Measurements from ENCODE around the gene DNAH5. TPM values are rescaled to one million over a fixed set of nuclear protein-coding genes. Genes with fewer than 3 reads are reported as not detected.
A peak's percentile ranks its signal among the peaks of the same experiment; 100 is the strongest.
"Not testable (repeated sequence)": the region's sequence is repeated elsewhere in the genome, so short reads cannot be mapped to it uniquely, and the experiment has no call there.

The DNAH5 gene
- total RNA-seq, 6 experiments from 2014 or later, result 1.1 to 1.9 (median 1.3) TPM

- no peak overlapping the region for H3K4me3 Mint-ChIP-seq
- peaks cover 2% of the 10 kb centered on the region; the same call in 1 of the 2 replicates for H3K27me3 Mint-ChIP-seq (ENCODE audit: insufficient read depth)
- no peaks in the 10 kb centered on the region for H3K36me3 Mint-ChIP-seq (ENCODE audit: low read depth)
- peaks cover 60% of the 10 kb centered on the region for H3K4me1 Mint-ChIP-seq (ENCODE audit: low read depth)
- TF ChIP-seq CTCF (IDR thresholded peaks at IDR 0.05), result no peak
- DNase-seq, result no peak
- no peak overlapping the region for H3K27ac Mint-ChIP-seq
- no peaks in the 10 kb centered on the region for H3K9me3 Mint-ChIP-seq
Measured at GRCh38 chr5:13990896-13991295, 46.4 kb upstream of the DNAH5 start.

- TF ChIP-seq CTCF (IDR thresholded peaks at IDR 0.05), result no peak
- no peak overlapping the region for H3K27ac Mint-ChIP-seq
- peaks cover 62% of the 10 kb centered on the region for H3K4me1 Mint-ChIP-seq (ENCODE audit: low read depth)
- H3K36me3 Mint-ChIP-seq (ENCODE audit: low read depth), result no peaks in the 10 kb centered on the region
- H3K9me3 Mint-ChIP-seq, result no peaks in the 10 kb centered on the region
- no peak overlapping the region for H3K4me3 Mint-ChIP-seq
- DNase-seq, result no peak
- H3K27me3 Mint-ChIP-seq (ENCODE audit: insufficient read depth), result peaks cover 2% of the 10 kb centered on the region; the same call in 1 of the 2 replicates
Measured at GRCh38 chr5:13989832-13990231, 45.3 kb upstream of the DNAH5 start.

GRCh38 chr5:13987843-13988464 lies 43.5 kb upstream of the DNAH5 start:
- no peaks in the 10 kb centered on the region for H3K27me3 Mint-ChIP-seq (ENCODE audit: insufficient read depth)
- DNase-seq, result peak; percentile 59
- H3K27ac Mint-ChIP-seq, result peak overlapping the region; percentile 49
- H3K36me3 Mint-ChIP-seq (ENCODE audit: low read depth), result no peaks in the 10 kb centered on the region
- no peak overlapping the region; the same call in 1 of the 2 replicates for H3K4me3 Mint-ChIP-seq
- H3K9me3 Mint-ChIP-seq, result no peaks in the 10 kb centered on the region
- TF ChIP-seq CTCF (IDR thresholded peaks at IDR 0.05), result peak; percentile 95
- H3K4me1 Mint-ChIP-seq (ENCODE audit: low read depth), result peaks cover 63% of the 10 kb centered on the region

- Mint-ChIP-seq H3K4me3 (peak overlapping the region; percentile 74), H3K36me3 (ENCODE audit: low read depth) (no peaks in the 10 kb centered on the region), H3K4me1 (ENCODE audit: low read depth) (peaks cover 51% of the 10 kb centered on the region), H3K27ac (peak overlapping the region; percentile 87), H3K27me3 (ENCODE audit: insufficient read depth) (no peaks in the 10 kb centered on the region), H3K9me3 (no peaks in the 10 kb centered on the region)
- peak; percentile 85 for DNase-seq
- TF ChIP-seq CTCF (IDR thresholded peaks at IDR 0.05), result no peak
Measured at GRCh38 chr5:13985731-13986418, 41.4 kb upstream of the DNAH5 start.

GRCh38 chr5:13984888-13985287 lies 40.4 kb upstream of the DNAH5 start:
- H3K27me3 Mint-ChIP-seq (ENCODE audit: insufficient read depth); DNase-seq: not testable (repeated sequence)

More at GRCh38 chr5:13984888-13985287, 40.4 kb upstream of the DNAH5 start:
- H3K27ac Mint-ChIP-seq; H3K9me3 Mint-ChIP-seq; H3K4me3 Mint-ChIP-seq; H3K36me3 Mint-ChIP-seq (ENCODE audit: low read depth): not testable (repeated sequence)
- peaks cover 46% of the 10 kb centered on the region for H3K4me1 Mint-ChIP-seq (ENCODE audit: low read depth)

Measured in HFFc6 (cell line).